HG03439 (cell line): ENCODE measurements around the gene CYP2C19.
"Not testable (repeated sequence)": the region's sequence is repeated elsewhere in the genome, so short reads cannot be mapped to it uniquely, and the experiment has no call there.

Experiments
- ATAC-seq: cut with Tn5 transposase; IDR thresholded peaks from one replicate; pipeline ENCODE4 v1.9.1; 2021; ENCODE audit warnings: mild to moderate bottlenecking, moderate library complexity; ENCODE audit not compliant: unreplicated experiment

The CYP2C19 gene

DNA sequence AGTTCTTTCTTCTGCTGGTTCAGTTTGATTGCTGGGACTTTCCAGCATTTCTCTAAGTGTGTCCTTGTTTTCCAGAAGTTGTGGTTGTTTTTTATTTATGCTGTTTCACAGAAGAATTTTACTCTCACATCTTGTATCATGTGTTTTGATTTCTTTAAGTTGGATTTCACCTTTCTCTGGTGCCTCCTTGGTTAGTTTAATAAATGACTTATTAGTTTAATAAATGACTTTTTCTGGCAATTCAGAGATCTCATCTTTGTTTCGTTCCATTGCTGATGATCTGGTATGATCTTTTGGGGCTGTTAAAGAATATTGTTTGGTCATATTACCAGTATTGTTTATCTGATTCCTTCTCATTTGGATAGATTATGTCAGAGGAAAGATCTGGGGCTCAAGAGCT lies 116.2 kb downstream of the CYP2C19 start:
- ATAC-seq, result no peak

GRCh38 chr10:94879214-94879613 lies 116.7 kb downstream of the CYP2C19 start:
- ATAC-seq, result no peak

DNA sequence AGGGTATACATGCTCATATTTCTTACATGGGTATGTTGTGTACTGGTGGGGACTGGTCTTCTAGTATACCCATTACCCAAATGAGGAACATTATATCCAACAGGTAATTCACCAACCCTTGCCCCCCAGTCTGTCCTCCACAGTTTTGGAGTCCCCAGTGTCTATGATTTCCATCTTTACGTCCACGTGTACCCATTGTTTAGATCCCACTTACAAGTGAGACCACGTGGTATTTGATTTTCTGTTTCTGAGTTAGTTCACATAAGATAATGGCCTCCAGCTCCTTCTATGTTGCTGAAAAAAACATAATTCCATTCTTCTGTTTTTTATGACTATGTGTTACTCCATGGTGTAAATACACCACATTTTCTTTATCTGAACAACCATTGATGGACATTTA lies 126.6 kb downstream of the CYP2C19 start:
- no peak for ATAC-seq

- ATAC-seq, result no peak
These were observed 128.0 kb downstream of the CYP2C19 start for GRCh38 chr10:94890264-94891022.

GRCh38 chr10:94898414-94898813 lies 135.9 kb downstream of the CYP2C19 start:
- not testable (repeated sequence) for ATAC-seq

DNA sequence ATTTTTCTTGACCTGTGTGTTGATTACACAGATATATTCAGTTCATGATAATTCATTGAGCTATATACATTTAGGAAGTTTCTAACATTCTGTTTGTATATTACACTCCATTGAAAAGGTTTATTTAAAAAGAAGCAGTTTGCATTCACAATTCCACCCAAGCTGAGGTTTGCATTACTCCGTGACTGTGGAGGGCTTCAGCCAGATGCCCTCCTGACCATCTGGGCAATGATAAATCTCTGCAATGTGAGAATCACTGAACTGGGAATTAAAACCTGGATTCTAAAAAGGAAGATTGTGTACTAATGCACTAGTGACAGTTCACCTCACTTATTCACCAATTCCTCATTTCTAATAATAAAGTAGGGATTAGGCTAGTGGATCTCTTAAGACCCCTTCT lies 139.6 kb downstream of the CYP2C19 start:
- no peak for ATAC-seq

- no peak for ATAC-seq
These were observed 140.1 kb downstream of the CYP2C19 start for GRCh38 chr10:94902570-94902969.
